ENCODE data around the gene DHX30. TPM values are rescaled to one million over a fixed set of nuclear protein-coding genes. Genes with fewer than 3 reads are reported as not detected.

DHX30 gene
- total RNA-seq, 1 donor from 2014 or later = 50.0 TPM

- Histone ChIP-seq H3K4me1 (ENCODE audit: insufficient read depth, low read length) (no peaks in the 10 kb centered on the region), H3K79me2 (ENCODE audit: insufficient read depth, low read length) (peaks cover 3% of the 10 kb centered on the region), H3K9ac (ENCODE audit: low read length) (no peak overlapping the region), H2AFZ (ENCODE audit: low read depth, low read length) (no peak overlapping the region), H3K4me3 (ENCODE audit: insufficient read depth, low read depth, low read length) (no peak overlapping the region), H3K36me3 (ENCODE audit: insufficient read depth, low read length) (peaks cover 32% of the 10 kb centered on the region), H3K4me2 (ENCODE audit: low read length) (no peak overlapping the region), H3K27ac (ENCODE audit: low read depth, low read length) (no peak overlapping the region), H3K27me3 (ENCODE audit: insufficient read depth, low read length) (no peaks in the 10 kb centered on the region), H3K9me3 (ENCODE audit: insufficient read depth, low read depth, low read length) (no peaks in the 10 kb centered on the region), H4K20me1 (ENCODE audit: insufficient read depth, low read length) (peaks cover 32% of the 10 kb centered on the region)
- DNase-seq (ENCODE audit: low read depth) = no peak
- Mint-ChIP-seq H3K27ac (ENCODE audit: unreplicated experiment) (peak overlapping the region; percentile 30), H3K27me3 (ENCODE audit: low read depth, unreplicated experiment) (no peaks in the 10 kb centered on the region), H3K36me3 (ENCODE audit: low read depth, unreplicated experiment) (peaks cover 22% of the 10 kb centered on the region), H3K9me3 (ENCODE audit: unreplicated experiment) (peaks cover 2% of the 10 kb centered on the region), H3K4me1 (ENCODE audit: low read depth, unreplicated experiment) (peaks cover 2% of the 10 kb centered on the region), H3K4me3 (ENCODE audit: unreplicated experiment) (no peak overlapping the region)
- FAIRE-seq = no peak
- no peak for TF ChIP-seq EZH2 (IDR thresholded peaks at IDR 0.05; ENCODE audit: insufficient read depth, low read length)
- TF ChIP-seq, protein P1, sequence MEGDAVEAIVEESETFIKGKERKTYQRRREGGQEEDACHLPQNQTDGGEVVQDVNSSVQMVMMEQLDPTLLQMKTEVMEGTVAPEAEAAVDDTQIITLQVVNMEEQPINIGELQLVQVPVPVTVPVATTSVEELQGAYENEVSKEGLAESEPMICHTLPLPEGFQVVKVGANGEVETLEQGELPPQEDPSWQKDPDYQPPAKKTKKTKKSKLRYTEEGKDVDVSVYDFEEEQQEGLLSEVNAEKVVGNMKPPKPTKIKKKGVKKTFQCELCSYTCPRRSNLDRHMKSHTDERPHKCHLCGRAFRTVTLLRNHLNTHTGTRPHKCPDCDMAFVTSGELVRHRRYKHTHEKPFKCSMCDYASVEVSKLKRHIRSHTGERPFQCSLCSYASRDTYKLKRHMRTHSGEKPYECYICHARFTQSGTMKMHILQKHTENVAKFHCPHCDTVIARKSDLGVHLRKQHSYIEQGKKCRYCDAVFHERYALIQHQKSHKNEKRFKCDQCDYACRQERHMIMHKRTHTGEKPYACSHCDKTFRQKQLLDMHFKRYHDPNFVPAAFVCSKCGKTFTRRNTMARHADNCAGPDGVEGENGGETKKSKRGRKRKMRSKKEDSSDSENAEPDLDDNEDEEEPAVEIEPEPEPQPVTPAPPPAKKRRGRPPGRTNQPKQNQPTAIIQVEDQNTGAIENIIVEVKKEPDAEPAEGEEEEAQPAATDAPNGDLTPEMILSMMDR (IDR thresholded peaks at IDR 0.05; ENCODE audit: insufficient read depth, low read depth, low read length) = no peak
These were observed 57.1 kb downstream of the DHX30 start for GRCh38 chr3:47859956-47860605.

DNA sequence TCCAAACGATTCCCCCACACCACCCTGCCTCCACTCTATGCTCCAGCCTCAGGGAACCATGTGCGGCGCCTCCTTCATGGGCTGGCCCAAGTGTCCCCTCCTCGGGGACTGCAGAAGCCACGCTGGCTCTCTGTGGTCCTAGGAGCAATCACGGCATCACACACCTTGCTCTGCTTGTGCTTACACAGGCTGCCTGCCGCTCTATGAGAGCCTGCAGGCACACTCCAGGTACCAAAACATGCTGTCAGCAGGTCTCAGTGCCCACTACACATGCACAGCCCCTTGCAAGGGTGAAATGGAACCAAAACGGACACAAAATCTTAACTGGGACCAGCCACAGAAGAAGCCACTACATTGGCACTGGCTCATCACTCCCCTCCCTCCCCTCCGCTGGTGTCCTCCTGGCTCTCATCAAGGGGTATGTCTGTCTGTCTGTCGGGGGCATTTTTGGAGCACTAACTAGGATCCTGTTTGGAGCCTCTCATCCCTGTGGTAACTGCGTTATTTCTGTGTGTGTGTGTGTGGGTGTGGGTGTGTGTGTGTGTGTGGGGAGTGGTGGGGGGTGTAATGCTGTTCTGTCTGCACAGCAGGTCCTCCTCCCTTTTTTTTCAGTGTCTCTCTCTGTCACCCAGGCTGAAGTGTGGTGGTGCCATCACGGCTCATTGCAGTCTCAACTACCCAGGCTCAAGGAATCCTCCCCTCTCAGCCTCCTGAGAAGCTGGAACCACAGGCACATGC, 60.6 kb downstream of the DHX30 start:
- no peaks in the 10 kb centered on the region for H3K27me3 ChIP-seq (ENCODE audit: insufficient read depth, low read length)
- H3K27ac Mint-ChIP-seq (ENCODE audit: unreplicated experiment) = no peak overlapping the region
- no peaks in the 10 kb centered on the region for H3K27me3 Mint-ChIP-seq (ENCODE audit: low read depth, unreplicated experiment)
- peaks cover 22% of the 10 kb centered on the region for H3K36me3 Mint-ChIP-seq (ENCODE audit: low read depth, unreplicated experiment)
- no peak overlapping the region for H3K4me3 Mint-ChIP-seq (ENCODE audit: unreplicated experiment)
- no peak overlapping the region for H3K4me2 ChIP-seq (ENCODE audit: low read length)
- H3K9ac ChIP-seq (ENCODE audit: low read length) = no peak overlapping the region
- H3K4me1 Mint-ChIP-seq (ENCODE audit: low read depth, unreplicated experiment) = peaks cover 7% of the 10 kb centered on the region
- no peak overlapping the region for H2AFZ ChIP-seq (ENCODE audit: low read depth, low read length)
- H3K9me3 ChIP-seq (ENCODE audit: insufficient read depth, low read depth, low read length) = no peaks in the 10 kb centered on the region
- no peak overlapping the region for H3K27ac ChIP-seq (ENCODE audit: low read depth, low read length)
- DNase-seq (ENCODE audit: low read depth) (no peak), FAIRE-seq (no peak)
- no peak overlapping the region for H3K4me3 ChIP-seq (ENCODE audit: insufficient read depth, low read depth, low read length)
- H3K36me3 ChIP-seq (ENCODE audit: insufficient read depth, low read length) = peaks cover 37% of the 10 kb centered on the region
- no peaks in the 10 kb centered on the region for H3K9me3 Mint-ChIP-seq (ENCODE audit: unreplicated experiment)
- H3K4me1 ChIP-seq (ENCODE audit: insufficient read depth, low read length) = no peaks in the 10 kb centered on the region
- no peak for TF ChIP-seq EZH2 (IDR thresholded peaks at IDR 0.05; ENCODE audit: insufficient read depth, low read length)
- TF ChIP-seq, protein P1 (IDR thresholded peaks at IDR 0.05; ENCODE audit: insufficient read depth, low read depth, low read length) = no peak
- H4K20me1 ChIP-seq (ENCODE audit: insufficient read depth, low read length) = peaks cover 37% of the 10 kb centered on the region
- H3K79me2 ChIP-seq (ENCODE audit: insufficient read depth, low read length) = peaks cover 3% of the 10 kb centered on the region

DNA sequence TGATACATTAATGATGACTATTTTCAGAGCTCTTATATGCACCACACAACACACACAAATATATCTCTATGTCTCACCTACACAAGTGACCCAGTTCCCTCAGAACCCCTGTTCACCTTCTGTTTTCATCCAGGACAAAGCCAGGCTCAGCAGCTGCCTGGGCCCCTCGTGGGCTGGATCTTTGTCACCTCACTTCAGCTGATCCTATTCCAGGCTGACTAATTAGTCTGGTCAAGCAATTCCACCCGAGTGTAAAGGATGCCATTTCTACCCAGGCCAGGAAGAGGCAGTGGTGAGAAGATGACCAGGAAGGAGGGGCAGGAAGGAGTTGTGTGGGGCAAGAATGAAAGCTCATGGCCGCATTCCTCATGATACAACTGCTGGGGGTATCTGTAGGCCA, 62.3 kb downstream of the DHX30 start:
- Histone ChIP-seq H3K27ac (ENCODE audit: low read depth, low read length) (no peak overlapping the region), H3K9me3 (ENCODE audit: insufficient read depth, low read depth, low read length) (no peaks in the 10 kb centered on the region), H2AFZ (ENCODE audit: low read depth, low read length) (no peak overlapping the region), H3K9ac (ENCODE audit: low read length) (no peak overlapping the region), H3K4me3 (ENCODE audit: insufficient read depth, low read depth, low read length) (no peak overlapping the region), H3K79me2 (ENCODE audit: insufficient read depth, low read length) (peaks cover 3% of the 10 kb centered on the region), H3K4me2 (ENCODE audit: low read length) (no peak overlapping the region), H3K4me1 (ENCODE audit: insufficient read depth, low read length) (no peaks in the 10 kb centered on the region), H4K20me1 (ENCODE audit: insufficient read depth, low read length) (peaks cover 38% of the 10 kb centered on the region), H3K36me3 (ENCODE audit: insufficient read depth, low read length) (peaks cover 47% of the 10 kb centered on the region), H3K27me3 (ENCODE audit: insufficient read depth, low read length) (no peaks in the 10 kb centered on the region)
- no peak for TF ChIP-seq EZH2 (IDR thresholded peaks at IDR 0.05; ENCODE audit: insufficient read depth, low read length)
- TF ChIP-seq, protein P1 (IDR thresholded peaks at IDR 0.05; ENCODE audit: insufficient read depth, low read depth, low read length) = no peak
- Mint-ChIP-seq H3K9me3 (ENCODE audit: unreplicated experiment) (no peaks in the 10 kb centered on the region), H3K36me3 (ENCODE audit: low read depth, unreplicated experiment) (peaks cover 29% of the 10 kb centered on the region), H3K4me3 (ENCODE audit: unreplicated experiment) (no peak overlapping the region), H3K27me3 (ENCODE audit: low read depth, unreplicated experiment) (no peaks in the 10 kb centered on the region), H3K4me1 (ENCODE audit: low read depth, unreplicated experiment) (peaks cover 14% of the 10 kb centered on the region), H3K27ac (ENCODE audit: unreplicated experiment) (peak overlapping the region; percentile 91)
- no peak for FAIRE-seq
- DNase-seq (ENCODE audit: low read depth) = no peak

Measured in astrocyte (in vitro differentiated cells and primary cell).